Mesothelial cell of epicardium (in vitro differentiated cells): ENCODE results near the gene PGF. TPM values are rescaled to one million over a fixed set of nuclear protein-coding genes. Genes with fewer than 3 reads are reported as not detected.

Source experiments
- DNase-seq, 2 experiments: peaks; one replicate each; pipeline ENCODE4 v3.0.0; 2021; ENCODE audit warnings: low spot score in 2 of 2; ENCODE audit not compliant: unreplicated experiment in 2 of 2
- H3K27ac Mint-ChIP-seq: 2 replicates; pipeline ENCODE4 v1.8.0; 2021; ENCODE audit warnings: mixed read lengths
- H3K27me3 Mint-ChIP-seq: 2 replicates; pipeline ENCODE4 v1.8.0; 2021; ENCODE audit warnings: low read depth, mixed read lengths
- H3K36me3 Mint-ChIP-seq: 2 replicates; pipeline ENCODE4 v1.8.0; 2021; ENCODE audit warnings: mixed read lengths
- H3K4me1 Mint-ChIP-seq: 2 replicates; pipeline ENCODE4 v1.8.0; 2021; ENCODE audit warnings: mixed read lengths
- H3K4me3 Mint-ChIP-seq: 2 replicates; pipeline ENCODE4 v1.8.0; 2021; ENCODE audit warnings: mild to moderate bottlenecking, moderate library complexity, mixed read lengths
- H3K9me3 Mint-ChIP-seq: 2 replicates; pipeline ENCODE4 v1.8.0; 2021; ENCODE audit warnings: mixed read lengths
- total RNA-seq: library from RNA; stranded (reverse); gene quantifications from 3 replicates; pipeline ENCODE4 v1.2.1, GENCODE V29; 2021
- TF ChIP-seq, protein P1 (sequence below): fragments of 200-600 bp; sonication (generic); IDR thresholded peaks from one replicate; pipeline ENCODE4 v1.5.0; 2021; ENCODE audit warnings: antibody characterized with exemption; ENCODE audit not compliant: unreplicated experiment

The PGF gene
- total RNA-seq, 1 donor from 2014 or later: 9.6 TPM

DNA sequence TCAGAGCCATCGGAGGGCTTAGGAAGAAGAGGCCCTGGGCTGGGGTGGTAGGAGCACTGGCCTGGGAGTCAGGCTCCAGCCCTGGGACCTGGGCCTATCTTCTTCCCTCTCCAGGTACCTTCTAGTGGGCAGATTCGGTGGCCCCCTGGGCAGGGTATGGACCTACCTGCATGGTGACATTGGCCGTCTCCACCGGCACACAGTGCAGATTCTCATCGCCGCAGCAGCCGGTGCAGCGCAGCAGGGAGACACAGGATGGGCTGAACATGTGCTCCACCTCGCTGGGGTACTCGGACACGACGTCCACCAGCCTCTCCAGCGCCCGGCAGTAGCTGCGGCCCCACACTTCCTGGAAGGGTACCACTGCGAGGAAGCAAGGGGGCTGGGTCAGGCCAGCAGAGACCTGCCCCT lies 6.2 kb downstream of the PGF start:
- H3K27me3 Mint-ChIP-seq: no peaks in the 10 kb centered on the region
- H3K4me3 Mint-ChIP-seq: no peak overlapping the region
- no peaks in the 10 kb centered on the region for H3K9me3 Mint-ChIP-seq
- peaks cover 51% of the 10 kb centered on the region for H3K4me1 Mint-ChIP-seq
- TF ChIP-seq, protein P1, sequence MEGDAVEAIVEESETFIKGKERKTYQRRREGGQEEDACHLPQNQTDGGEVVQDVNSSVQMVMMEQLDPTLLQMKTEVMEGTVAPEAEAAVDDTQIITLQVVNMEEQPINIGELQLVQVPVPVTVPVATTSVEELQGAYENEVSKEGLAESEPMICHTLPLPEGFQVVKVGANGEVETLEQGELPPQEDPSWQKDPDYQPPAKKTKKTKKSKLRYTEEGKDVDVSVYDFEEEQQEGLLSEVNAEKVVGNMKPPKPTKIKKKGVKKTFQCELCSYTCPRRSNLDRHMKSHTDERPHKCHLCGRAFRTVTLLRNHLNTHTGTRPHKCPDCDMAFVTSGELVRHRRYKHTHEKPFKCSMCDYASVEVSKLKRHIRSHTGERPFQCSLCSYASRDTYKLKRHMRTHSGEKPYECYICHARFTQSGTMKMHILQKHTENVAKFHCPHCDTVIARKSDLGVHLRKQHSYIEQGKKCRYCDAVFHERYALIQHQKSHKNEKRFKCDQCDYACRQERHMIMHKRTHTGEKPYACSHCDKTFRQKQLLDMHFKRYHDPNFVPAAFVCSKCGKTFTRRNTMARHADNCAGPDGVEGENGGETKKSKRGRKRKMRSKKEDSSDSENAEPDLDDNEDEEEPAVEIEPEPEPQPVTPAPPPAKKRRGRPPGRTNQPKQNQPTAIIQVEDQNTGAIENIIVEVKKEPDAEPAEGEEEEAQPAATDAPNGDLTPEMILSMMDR: no peak
- peaks cover 1% of the 10 kb centered on the region for H3K36me3 Mint-ChIP-seq
- H3K27ac Mint-ChIP-seq: no peak overlapping the region
- no peak for DNase-seq

DNA sequence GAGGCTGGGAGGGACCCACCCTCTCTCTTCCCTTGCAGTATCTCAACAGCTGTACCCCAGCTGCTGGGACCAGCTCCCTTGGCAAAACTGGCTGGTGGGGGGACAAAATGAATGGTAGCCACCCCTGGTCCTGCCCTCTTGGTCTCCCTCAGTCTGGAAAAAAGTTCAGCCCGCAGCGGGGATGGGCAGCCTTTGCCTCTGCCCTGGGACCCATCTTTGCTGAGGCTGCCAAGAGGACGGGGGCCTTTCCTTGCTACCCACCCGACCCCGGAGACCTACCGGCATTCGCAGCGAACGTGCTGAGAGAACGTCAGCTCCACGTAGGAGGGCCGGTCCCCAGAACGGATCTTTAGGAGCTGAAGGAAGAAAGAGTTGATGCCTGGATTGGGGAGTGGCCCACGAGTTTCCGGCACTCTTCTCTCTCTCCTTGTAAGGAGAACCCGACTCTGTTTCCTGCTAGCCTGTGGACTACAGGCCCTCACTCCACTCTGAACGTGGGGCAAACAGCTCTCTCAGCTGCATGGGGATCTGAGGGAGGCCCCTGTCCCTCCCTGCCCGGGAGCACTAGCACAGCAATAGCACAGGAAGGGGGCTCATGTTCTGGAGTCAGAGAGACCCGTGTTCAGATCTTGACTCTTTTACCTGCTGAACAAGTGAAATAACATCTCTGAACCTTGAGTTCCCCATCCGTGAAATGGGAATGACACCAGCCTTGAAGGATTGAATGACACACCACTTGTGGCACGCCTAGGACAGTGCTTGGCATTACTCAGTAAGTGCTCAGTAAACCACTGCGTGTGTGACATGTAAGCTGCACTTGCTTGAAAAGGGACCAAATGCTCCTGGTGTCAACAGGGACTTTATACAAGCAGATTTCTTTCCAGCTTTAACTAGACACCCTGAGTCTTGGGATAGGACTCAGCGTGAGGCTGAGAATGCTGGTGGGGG lies 6.9 kb downstream of the PGF start:
- DNase-seq: no peak
- Mint-ChIP-seq H3K9me3 (no peaks in the 10 kb centered on the region), H3K4me1 (peaks cover 44% of the 10 kb centered on the region), H3K4me3 (no peak overlapping the region), H3K27me3 (no peaks in the 10 kb centered on the region), H3K27ac (no peak overlapping the region), H3K36me3 (peaks cover 1% of the 10 kb centered on the region)
- TF ChIP-seq, protein P1: no peak

DNA sequence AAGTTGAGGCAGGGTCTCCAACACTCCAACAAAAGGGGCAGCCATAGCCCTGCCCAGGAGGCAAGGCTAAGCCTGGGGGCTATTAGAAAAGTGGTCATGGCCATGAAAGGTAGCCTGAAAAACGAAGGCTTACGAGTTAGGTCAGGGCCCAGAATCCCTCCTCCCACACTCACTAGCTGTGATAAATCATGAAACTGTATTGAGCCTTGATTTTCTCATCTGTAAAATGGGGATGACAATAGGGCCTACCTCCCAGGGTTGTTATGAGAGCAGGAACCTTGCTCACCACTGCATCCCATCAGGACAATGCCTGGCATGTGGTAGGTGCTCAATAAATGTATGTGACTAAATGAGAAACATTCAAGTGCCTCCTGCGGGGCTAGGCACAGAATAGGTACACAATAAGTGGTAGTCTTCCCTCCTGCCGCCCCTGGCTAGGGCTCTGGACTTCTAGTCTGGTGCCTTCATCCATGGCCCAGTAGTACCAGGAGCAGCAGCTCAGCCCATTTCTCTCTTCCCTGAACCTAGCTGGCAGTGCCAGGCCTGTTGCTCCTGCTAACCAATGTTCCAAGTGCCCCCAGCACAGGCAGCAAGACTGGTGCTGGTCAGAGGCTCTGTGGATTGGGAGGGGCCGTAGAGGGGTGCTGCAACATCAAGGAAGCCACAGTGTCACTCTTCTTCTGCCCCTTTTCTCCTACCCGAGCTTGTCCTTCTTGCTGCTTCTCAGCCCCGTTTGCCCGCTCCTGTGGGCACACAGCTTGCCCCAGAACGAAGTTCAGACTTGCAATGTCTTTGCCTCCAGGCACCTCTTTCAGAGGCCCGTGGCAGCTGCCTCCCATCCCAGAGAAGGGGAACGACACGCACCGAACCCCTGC lies 7.8 kb downstream of the PGF start:
- peaks cover 37% of the 10 kb centered on the region for H3K4me1 Mint-ChIP-seq
- no peak overlapping the region for H3K4me3 Mint-ChIP-seq
- no peaks in the 10 kb centered on the region for H3K9me3 Mint-ChIP-seq
- H3K27ac Mint-ChIP-seq: no peak overlapping the region
- no peaks in the 10 kb centered on the region for H3K27me3 Mint-ChIP-seq
- TF ChIP-seq, protein P1: no peak
- peaks cover 1% of the 10 kb centered on the region for H3K36me3 Mint-ChIP-seq
- no peak for DNase-seq

DNA sequence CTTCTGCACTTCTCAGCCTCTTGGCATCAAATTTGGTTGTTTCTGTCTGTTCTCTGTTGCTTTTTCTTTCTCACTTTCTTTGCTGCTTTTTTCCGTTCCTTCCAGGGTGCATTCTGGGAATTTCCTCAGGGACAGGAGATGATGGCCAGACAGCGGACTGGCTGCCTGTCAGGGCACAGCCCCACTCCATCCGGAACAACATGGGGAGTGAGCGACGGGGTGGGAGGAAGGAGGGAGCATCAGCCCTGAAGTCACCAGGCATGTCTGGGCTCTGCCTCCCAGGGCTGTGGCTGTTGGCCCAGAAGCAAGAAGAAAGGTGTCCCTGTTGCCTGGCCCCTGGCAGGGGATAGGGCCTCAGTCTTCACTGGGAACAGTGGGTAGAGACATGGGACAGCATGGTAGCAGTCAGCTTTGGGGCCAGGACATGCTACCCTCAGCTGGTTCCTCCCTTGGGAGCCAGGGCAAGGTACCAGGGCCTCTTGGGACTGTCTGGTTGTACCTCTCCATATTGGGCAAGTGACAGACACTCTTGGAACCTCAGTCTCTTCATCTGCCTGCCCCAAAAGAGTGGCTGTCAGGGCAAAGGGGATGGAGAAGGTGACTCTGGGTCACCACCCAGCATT lies 8.6 kb downstream of the PGF start:
- Mint-ChIP-seq H3K27ac (no peak overlapping the region), H3K27me3 (no peaks in the 10 kb centered on the region), H3K9me3 (no peaks in the 10 kb centered on the region), H3K4me1 (peaks cover 38% of the 10 kb centered on the region), H3K36me3 (peaks cover 1% of the 10 kb centered on the region), H3K4me3 (no peak overlapping the region)
- TF ChIP-seq, protein P1: no peak
- DNase-seq: no peak

DNA sequence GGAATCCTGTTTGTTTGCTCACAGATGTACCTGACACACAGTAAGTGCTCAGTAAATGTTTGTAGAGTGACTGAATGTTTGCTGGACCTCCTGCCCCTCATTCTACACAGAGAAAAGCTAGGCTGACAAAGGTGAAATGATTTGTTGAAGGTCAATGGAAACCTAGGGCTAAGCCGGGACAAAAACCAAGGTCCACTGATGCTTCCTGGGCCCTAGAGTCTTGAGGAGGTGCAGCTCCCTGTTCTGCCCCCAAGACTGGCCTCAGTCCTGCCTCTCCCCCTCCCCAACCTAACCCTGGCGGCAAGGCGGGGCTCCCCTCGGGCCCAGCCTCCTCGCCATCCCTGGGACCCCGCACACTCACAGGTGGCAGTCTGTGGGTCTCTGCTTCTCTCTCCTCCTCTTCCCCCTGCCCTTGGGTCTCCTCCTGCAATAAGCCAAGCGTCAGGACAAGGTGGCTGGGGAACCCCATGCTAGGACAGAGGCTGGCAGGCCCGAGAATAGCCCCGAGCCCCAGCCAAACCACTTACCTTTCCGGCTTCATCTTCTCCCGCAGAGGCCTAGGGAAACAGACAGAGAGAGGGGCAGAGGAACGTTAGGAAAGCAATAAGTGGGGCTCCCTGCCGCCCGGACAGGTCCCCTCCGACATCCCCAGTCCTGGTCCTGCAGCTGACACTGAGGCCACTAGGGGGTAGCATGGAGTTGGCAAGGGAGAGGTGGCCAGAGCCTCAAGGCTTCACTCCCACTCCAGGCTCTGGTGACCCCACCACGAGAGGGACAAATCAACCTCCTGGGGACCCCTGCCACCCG lies 9.3 kb downstream of the PGF start:
- Mint-ChIP-seq H3K9me3 (no peaks in the 10 kb centered on the region), H3K4me3 (no peak overlapping the region), H3K27ac (no peak overlapping the region), H3K4me1 (peaks cover 36% of the 10 kb centered on the region), H3K27me3 (no peaks in the 10 kb centered on the region), H3K36me3 (peaks cover 1% of the 10 kb centered on the region)
- peak; percentile 66 to 82 for DNase-seq
- TF ChIP-seq, protein P1: peak; percentile 80
